Parathyroid adenoma (tissue), 2 donors: ENCODE results near the gene RNF138.

Source experiments
- H2AFZ ChIP-seq: fragments of 300-600 bp; sonication (generic); one replicate; pipeline ENCODE4 v1.7.0; 2017; ENCODE audit warnings: antibody characterized with exemption, mild to moderate bottlenecking
- H3K27ac ChIP-seq: fragments of 300-600 bp; sonication (generic); one replicate; pipeline ENCODE4 v1.7.0; 2017
- H3K27me3 ChIP-seq: fragments of 300-600 bp; sonication (generic); one replicate; pipeline ENCODE4 v1.7.0; 2017; ENCODE audit warnings: low read length; ENCODE audit not compliant: control insufficient read depth, insufficient read depth
- H3K36me3 ChIP-seq: fragments of 300-600 bp; sonication (generic); one replicate; pipeline ENCODE4 v1.7.0; 2017; ENCODE audit warnings: low read length; ENCODE audit not compliant: control insufficient read depth, insufficient read depth
- H3K4me1 ChIP-seq: fragments of 300-600 bp; sonication (generic); one replicate; pipeline ENCODE4 v1.7.0; 2017; ENCODE audit warnings: control low read depth
- H3K4me2 ChIP-seq: fragments of 300-600 bp; sonication (generic); one replicate; pipeline ENCODE4 v1.7.0; 2017; ENCODE audit warnings: low read length
- H3K4me3 ChIP-seq: fragments of 300-600 bp; sonication (generic); one replicate; pipeline ENCODE4 v1.7.0; 2017; ENCODE audit warnings: low read depth, low read length
- H3K79me2 ChIP-seq: fragments of 300-600 bp; sonication (generic); one replicate; pipeline ENCODE4 v1.7.0; 2017; ENCODE audit warnings: control low read depth
- H3K9ac ChIP-seq: fragments of 300-600 bp; sonication (generic); one replicate; pipeline ENCODE4 v1.7.0; 2017; ENCODE audit warnings: mild to moderate bottlenecking
- H3K9me3 ChIP-seq: fragments of 300-600 bp; sonication (generic); one replicate; pipeline ENCODE4 v1.7.0; 2017; ENCODE audit warnings: low read length; ENCODE audit not compliant: control insufficient read depth
- CTCF ChIP-seq: fragments of 300-600 bp; sonication (generic); IDR thresholded peaks from one replicate; pipeline ENCODE4 v1.7.0; 2017; ENCODE audit warnings: antibody characterized with exemption, mild to moderate bottlenecking
- donor health status: primary hyperparathyroidism.

Gene RNF138

GRCh38 chr18:32126538-32126937 is 34.9 kb downstream of the RNF138 start:
- Histone ChIP-seq H3K4me2 (no peak overlapping the region), H3K4me3 (no peak overlapping the region), H3K9me3 (no peaks in the 10 kb centered on the region), H3K9ac (no peak overlapping the region), H3K27me3 (no peaks in the 10 kb centered on the region), H3K79me2 (no peaks in the 10 kb centered on the region), H3K36me3 (no peaks in the 10 kb centered on the region), H3K27ac (no peak overlapping the region), H3K4me1 (no peaks in the 10 kb centered on the region), H2AFZ (no peak overlapping the region)
- TF ChIP-seq CTCF, result no peak

GRCh38 chr18:32135625-32136024 is 44.0 kb downstream of the RNF138 start:
- no peaks in the 10 kb centered on the region for H3K27me3 ChIP-seq
- no peak overlapping the region for H3K4me2 ChIP-seq
- no peaks in the 10 kb centered on the region for H3K36me3 ChIP-seq
- H3K4me1 ChIP-seq, result no peaks in the 10 kb centered on the region
- no peak overlapping the region for H3K27ac ChIP-seq
- H3K4me3 ChIP-seq, result no peak overlapping the region
- H3K79me2 ChIP-seq, result no peaks in the 10 kb centered on the region
- no peak for TF ChIP-seq CTCF
- no peak overlapping the region for H2AFZ ChIP-seq
- H3K9ac ChIP-seq, result no peak overlapping the region
- no peaks in the 10 kb centered on the region for H3K9me3 ChIP-seq

- H3K4me3 ChIP-seq, result no peak overlapping the region
- no peak overlapping the region for H3K9ac ChIP-seq
- H3K4me2 ChIP-seq, result no peak overlapping the region
- H2AFZ ChIP-seq, result no peak overlapping the region
- H3K36me3 ChIP-seq, result no peaks in the 10 kb centered on the region
- no peaks in the 10 kb centered on the region for H3K4me1 ChIP-seq
- no peak for TF ChIP-seq CTCF
- no peak overlapping the region for H3K27ac ChIP-seq
- H3K9me3 ChIP-seq, result no peaks in the 10 kb centered on the region
- H3K79me2 ChIP-seq, result no peaks in the 10 kb centered on the region
- H3K27me3 ChIP-seq, result no peaks in the 10 kb centered on the region
Measured at GRCh38 chr18:32138332-32138982, 46.8 kb downstream of the RNF138 start.

GRCh38 chr18:32139835-32140283 is 48.2 kb downstream of the RNF138 start:
- H3K36me3 ChIP-seq, result no peaks in the 10 kb centered on the region
- no peaks in the 10 kb centered on the region for H3K27me3 ChIP-seq
- no peak for TF ChIP-seq CTCF
- H3K9me3 ChIP-seq, result no peaks in the 10 kb centered on the region
- no peaks in the 10 kb centered on the region for H3K79me2 ChIP-seq
- no peak overlapping the region for H3K4me2 ChIP-seq
- H2AFZ ChIP-seq, result no peak overlapping the region
- H3K4me3 ChIP-seq, result no peak overlapping the region
- H3K4me1 ChIP-seq, result no peaks in the 10 kb centered on the region
- no peak overlapping the region for H3K9ac ChIP-seq
- no peak overlapping the region for H3K27ac ChIP-seq
